OCI-LY1 (cell line): ENCODE results near the gene XPO1.

ENCODE experiments used
- EZH2 ChIP-seq: fragments of 200-600 bp; sonication (generic), shearing (Covaris generic); IDR thresholded peaks from 2 replicates; pipeline ENCODE4 v1.8.0; 2017; ENCODE audit warnings: borderline replicate concordance, mixed run types, mild to moderate bottlenecking, antibody characterized with exemption, low read length, moderate library complexity, mixed read lengths
- TF ChIP-seq, protein P1 (sequence below): fragments of 200-600 bp; sonication (generic), shearing (Covaris generic); IDR thresholded peaks from 2 replicates; pipeline ENCODE4 v1.5.1; 2017; ENCODE audit warnings: mild to moderate bottlenecking, antibody characterized with exemption, low read length, moderate library complexity, mixed read lengths

DNA sequence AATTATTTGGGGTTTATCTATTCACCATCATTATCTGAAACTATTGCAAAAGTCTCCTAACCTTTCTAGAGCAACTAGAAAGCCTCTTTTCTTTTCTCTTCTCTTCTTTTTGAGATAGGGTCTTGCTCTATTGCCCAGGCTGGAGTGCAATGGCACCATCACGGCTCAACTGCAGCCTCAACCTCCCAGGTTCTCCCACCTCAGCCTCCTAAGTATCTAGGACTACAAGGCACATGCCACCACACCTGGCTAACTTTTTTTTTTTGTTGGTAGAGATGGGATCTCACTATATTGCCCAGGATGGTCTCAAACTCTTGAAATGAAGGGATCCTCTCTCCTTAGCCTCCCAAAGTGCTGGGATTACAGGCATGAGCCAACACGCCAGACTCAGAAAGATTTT lies 24.5 kb upstream of the XPO1 start:
- TF ChIP-seq, protein P1, sequence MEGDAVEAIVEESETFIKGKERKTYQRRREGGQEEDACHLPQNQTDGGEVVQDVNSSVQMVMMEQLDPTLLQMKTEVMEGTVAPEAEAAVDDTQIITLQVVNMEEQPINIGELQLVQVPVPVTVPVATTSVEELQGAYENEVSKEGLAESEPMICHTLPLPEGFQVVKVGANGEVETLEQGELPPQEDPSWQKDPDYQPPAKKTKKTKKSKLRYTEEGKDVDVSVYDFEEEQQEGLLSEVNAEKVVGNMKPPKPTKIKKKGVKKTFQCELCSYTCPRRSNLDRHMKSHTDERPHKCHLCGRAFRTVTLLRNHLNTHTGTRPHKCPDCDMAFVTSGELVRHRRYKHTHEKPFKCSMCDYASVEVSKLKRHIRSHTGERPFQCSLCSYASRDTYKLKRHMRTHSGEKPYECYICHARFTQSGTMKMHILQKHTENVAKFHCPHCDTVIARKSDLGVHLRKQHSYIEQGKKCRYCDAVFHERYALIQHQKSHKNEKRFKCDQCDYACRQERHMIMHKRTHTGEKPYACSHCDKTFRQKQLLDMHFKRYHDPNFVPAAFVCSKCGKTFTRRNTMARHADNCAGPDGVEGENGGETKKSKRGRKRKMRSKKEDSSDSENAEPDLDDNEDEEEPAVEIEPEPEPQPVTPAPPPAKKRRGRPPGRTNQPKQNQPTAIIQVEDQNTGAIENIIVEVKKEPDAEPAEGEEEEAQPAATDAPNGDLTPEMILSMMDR, result no peak
- no peak for TF ChIP-seq EZH2
